HG02981 (cell line): ENCODE measurements around the gene SEZ6L.

ENCODE experiments used
- ATAC-seq: cut with Tn5 transposase; IDR thresholded peaks from one replicate; pipeline ENCODE4 v1.9.1; 2021; ENCODE audit warnings: mild to moderate bottlenecking, moderate library complexity; ENCODE audit not compliant: unreplicated experiment

Gene SEZ6L

GRCh38 chr22:26239581-26239980, 70.3 kb downstream of the SEZ6L start:
- no peak for ATAC-seq

DNA sequence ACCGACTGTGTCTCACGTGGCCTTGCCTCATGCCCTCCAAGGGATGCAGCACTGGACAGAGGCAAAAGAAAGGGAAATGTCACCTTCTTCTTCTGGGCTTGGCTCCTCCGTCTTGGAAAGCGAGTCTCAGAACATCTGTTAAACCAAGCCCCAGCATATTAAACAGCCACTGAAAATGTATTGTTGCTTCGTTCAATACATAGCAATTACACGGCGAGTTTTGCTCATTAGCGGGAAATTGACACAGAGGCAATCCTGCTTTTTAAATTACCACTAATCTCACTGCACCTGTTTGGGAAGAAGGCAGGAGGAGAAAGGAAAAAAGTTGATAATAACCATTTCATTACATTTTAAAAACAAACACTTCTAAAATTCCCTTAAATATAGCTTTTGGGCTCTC, 72.1 kb downstream of the SEZ6L start:
- ATAC-seq: no peak

DNA sequence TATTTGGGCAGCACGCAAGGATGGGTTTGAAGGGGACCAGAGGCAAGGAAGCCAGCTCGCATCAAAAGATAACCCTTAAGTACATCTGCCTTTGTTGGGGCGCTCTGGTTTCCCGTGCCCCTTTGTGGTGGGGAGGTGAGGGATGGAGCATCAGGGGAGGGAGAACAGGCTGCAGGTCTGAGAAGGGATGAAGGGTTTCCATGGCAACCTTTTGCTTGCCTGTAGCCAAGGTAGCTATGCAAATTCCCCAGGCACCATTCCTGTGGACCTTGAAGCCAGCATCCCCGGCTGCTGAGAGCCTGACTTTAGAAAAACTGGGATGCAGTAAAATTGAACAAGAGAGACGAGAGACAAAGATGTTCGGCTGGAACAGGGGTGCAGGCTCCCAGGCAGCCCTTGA, 75.7 kb downstream of the SEZ6L start:
- ATAC-seq: no peak

GRCh38 chr22:26246552-26246951, 77.3 kb downstream of the SEZ6L start:
- no peak for ATAC-seq

DNA sequence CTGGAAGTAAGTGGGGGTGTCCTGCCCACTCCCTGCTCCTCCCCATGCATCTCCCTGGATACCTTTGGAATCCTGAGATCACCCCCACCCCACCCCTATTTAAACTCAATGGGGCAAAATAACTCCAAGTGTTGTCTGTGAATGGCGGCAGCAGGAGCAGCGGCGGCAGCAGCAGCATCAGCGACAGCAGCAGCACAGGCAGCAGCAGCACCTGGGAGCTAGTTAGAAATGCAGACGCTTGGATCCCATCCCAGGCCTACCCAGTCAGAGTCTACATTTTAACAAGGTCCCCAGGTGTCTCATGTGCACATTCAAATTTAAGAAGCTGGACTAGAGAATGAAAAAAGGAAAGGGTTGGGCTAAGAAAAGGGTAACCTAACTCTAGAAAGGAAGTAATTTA, 82.6 kb downstream of the SEZ6L start:
- no peak for ATAC-seq

DNA sequence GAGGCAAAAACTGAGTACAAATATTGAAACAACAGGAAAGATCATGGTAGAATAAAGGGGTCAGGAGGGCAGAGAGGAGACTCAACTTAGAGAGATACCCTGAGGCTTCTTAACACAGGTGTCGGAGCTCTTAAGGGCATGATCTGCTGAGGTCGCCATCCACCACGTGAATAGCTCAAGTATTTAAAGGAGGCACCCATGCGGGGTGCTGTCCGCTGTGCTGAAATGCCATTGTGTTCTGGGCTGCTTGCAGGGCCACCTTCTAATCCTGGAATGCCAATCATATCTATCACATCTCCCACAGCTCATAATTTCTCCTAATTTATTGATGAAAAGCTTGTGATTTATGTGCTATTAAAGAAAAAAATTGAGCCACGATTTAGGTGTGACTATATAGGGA, 90.2 kb downstream of the SEZ6L start:
- no peak for ATAC-seq

DNA sequence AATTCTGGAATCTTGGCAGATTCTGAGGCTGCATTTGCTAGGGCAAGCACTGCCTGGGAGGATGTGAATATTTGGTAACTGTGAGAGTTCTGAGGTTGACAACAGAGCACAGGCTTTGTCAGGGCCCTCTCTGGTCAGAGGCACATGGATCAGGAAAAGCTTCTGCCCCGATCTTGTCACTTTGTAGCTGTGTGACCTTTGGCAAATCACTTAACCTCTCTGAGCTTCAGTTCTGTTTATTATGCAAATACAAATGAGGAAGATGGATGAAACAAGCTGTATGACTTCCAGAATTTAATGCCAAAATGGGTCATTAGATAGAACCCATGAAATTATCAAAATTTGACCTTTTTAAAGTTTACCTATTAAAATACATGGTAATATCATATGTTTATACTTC, 94.9 kb downstream of the SEZ6L start:
- no peak for ATAC-seq

GRCh38 chr22:26265281-26265680, 96.0 kb downstream of the SEZ6L start:
- ATAC-seq: no peak

DNA sequence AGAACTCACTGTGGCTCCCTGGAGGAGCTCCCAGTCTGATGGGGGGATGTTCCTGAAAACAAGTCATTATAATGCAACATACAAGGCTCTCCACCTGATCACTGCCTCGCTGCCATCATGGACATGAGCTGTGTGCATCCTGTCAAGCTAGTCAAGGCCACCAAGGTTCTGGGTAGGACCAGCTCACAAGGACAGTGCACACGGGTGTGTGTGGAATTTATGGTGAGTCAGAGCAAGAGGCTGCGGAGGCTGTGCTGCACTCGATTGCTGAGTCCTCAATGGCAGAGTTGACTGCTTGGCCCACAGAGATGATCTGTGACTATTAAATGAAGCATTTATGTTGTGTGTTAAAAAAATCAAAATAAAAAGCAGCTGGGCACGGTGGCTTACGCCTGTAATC, 96.6 kb downstream of the SEZ6L start:
- ATAC-seq: no peak

DNA sequence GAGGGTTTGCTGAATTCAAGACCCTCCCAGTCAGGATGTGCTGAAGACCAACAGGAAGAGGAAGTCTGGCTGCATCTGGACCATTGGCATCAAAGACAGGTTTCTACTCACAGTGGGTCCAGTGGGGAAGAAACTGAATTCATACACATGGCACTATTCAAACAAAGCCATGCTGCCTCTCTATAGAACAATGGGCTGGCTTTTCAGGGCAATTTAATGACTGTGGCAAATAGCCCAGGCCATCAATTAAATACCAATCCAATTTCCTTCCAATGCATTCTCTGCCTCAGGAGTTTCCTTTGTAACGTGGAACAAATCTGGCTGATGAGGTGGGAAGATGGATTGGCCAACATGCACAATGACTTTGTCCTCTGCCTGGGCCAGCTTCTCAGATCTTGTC, 98.6 kb downstream of the SEZ6L start:
- no peak for ATAC-seq

GRCh38 chr22:26269572-26269971, 100.3 kb downstream of the SEZ6L start:
- ATAC-seq: no peak

DNA sequence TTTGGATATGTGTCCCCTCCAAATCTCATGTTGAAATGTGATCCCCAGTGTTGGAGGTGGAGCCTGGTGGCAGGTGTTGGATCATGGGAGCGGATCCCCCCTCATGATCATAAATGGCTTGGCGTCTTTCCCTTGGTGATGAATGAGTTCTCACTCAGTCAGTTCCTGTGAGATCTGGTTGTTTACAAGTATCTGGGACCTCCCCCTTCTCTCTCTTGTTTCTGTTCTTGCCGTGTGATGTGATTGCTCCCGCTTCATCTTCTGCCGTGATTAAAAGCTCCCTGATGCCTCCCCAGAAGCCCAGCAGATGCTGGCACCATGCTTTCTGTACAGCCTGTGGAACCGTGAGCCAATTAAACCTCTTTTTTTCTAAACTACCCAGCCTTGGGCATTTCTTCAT, 102.2 kb downstream of the SEZ6L start:
- ATAC-seq: no peak

GRCh38 chr22:26273011-26273675, 103.9 kb downstream of the SEZ6L start:
- ATAC-seq: no peak

DNA sequence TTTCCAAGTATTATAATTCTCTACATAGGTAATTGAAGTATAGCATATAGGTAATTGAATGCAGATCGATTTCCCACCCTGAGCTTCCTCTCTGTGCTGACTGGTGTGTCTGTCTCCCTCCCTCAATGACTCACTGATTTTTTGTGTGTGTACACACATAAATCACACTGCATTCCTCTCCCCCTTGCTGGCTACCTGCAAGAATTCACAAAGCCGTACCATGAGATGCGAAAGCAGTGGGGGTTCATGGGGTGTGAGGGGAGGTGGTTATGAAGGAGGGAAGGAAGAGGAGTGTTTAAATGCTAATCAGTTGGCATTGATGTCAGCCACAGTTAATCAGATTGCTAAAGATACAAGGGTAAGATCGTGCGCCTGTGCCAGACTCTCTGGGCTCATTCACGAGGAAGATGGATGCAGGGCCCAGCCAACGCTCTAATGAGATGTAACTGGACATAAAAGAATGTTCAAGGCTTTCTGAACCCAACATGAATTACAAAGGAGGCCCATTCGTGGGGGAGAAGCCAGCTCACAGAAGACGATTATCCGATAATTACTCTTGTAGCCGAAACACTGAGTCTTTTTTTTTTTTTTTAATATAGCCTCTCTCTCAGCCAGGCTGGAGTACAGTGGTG, 107.4 kb downstream of the SEZ6L start:
- ATAC-seq: no peak

DNA sequence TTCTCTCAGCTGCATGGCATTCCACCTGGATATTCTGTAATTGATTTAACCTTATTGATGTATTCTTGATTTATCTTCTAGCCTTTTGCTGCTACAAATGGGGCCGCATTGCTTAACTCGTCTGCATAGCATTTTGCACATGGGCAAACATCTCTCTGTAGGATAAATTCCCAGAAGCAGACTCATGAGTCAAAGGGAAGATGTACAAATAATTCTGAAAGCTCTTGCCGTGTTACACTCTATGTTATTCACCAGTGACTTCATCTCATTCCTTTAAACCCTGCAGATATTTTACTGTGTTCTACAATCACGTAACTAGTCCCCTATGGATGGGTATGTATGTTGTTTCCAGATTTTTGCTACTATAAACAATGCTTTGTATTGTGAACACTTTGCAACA, 112.7 kb downstream of the SEZ6L start:
- no peak for ATAC-seq

DNA sequence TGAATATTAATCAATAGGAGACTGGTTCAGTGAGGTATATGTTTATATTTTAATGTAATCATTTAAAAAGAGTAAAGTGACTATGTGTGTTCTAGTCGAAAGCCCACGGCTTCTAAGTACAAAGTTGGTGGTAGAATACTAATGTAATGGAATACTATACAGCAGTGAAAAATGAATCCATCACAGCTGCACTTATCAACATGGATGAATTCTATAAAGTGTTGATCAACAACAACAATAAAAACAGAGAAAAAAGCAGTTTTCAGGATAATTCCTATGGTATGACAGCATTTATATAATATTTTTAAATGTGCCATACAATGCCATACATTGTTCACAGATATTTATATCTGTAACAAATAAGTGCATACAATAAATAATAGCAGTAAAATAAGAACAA, 114.1 kb downstream of the SEZ6L start:
- ATAC-seq: no peak

- ATAC-seq: no peak
These were observed 116.4 kb downstream of the SEZ6L start for GRCh38 chr22:26285632-26286031.

- no peak for ATAC-seq
These were observed 117.0 kb downstream of the SEZ6L start for GRCh38 chr22:26286091-26286820.

DNA sequence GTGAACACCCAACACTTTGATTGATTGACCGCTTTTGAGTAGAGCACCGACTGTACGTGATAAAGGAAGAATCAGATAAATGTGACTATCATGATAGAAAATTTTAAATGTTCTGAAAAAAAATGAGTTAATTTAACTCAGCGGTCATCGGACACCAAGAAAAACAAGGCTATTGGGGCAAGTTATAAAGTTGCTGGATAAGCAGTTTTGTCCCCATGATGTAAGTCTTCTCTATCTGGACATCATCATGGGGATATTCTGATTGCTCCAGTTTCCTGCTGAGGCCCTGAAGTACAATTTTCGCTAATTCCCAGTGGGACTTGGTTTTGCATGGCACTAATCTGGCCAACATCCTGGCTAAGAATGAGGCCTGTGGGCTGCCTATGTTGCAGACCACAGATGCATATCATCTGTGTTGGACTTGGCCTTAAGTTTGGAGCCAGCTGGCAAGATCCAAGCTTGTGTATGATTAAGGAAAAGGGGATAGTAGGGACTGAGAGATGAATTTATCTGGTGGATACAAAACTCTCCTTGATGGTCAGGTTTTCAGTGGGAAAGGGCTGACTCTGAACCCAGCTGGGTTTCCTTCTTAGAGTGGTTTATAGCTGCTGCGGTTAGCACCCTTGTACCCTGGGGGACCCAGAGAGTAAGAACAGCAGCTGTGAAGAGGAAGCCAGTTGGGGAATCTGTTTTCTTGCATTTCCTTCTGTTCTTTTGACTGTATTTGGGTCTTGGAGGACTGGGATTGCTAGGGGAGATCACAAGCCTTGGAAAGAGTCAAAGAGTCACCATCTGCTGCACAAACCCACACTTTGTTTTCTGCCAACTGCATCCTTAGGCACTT, 118.3 kb downstream of the SEZ6L start:
- ATAC-seq: no peak

DNA sequence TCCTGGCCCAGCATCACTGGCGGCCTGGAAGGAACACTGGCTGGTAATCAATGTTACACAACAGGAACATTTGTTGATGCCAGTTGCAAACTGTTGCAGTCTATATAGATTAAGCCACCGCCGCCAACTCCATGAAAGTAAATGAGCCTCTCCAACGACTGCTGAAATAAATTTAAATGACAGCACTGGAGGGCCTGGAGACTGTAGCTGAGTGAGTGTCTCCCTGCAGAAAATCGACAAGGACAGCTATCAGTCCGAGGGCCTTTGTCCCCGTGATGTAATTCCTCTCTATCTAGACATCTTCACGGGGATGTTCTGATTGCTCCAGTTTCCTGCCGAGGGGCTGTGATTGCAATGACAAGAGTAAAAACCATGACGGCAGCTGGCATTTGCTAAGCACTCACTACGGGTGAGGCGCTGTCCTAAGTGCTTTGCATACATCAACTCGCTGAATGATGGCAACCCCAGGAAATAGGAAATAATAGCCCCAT, 120.4 kb downstream of the SEZ6L start:
- ATAC-seq: no peak

GRCh38 chr22:26291940-26292666, 122.8 kb downstream of the SEZ6L start:
- ATAC-seq: no peak
